H1 (cell line): Measurements from ENCODE around the gene HDLBP.

ENCODE experiments used
- ASH2L ChIP-seq: fragments of 200-600, 300-600 bp; sonication (generic); IDR thresholded peaks from one replicate; pipeline ENCODE4 v1.7.1; 2017; ENCODE audit warnings: low read length
- CTCF ChIP-seq, 3 experiments: IDR thresholded peaks; 1 replicate in 2 of 3; 2 replicates in 1 of 3; pipeline versions ENCODE4 v1.5.1 to v1.6.1; 2011; ENCODE audit warnings: low read length in 3 of 3, mild to moderate bottlenecking in 3 of 3, inconsistent platforms in 2 of 3, low read depth in 1 of 3, moderate library complexity in 1 of 3; ENCODE audit not compliant: insufficient read depth in 1 of 3; ENCODE audit errors: control extremely low read depth in 1 of 3
- EGR1 ChIP-seq: IDR thresholded peaks from 2 replicates; pipeline ENCODE4 v1.6.1; 2011; ENCODE audit warnings: low read depth, low read length, borderline replicate concordance
- GTF2F1 ChIP-seq: IDR thresholded peaks from 2 replicates; pipeline ENCODE4 v1.6.1; 2012; ENCODE audit warnings: low read depth, low read length, improper control_type of control experiment, borderline replicate concordance
- JUN ChIP-seq: IDR thresholded peaks from 2 replicates; pipeline ENCODE4 v1.6.1; 2011; ENCODE audit warnings: low read depth, mild to moderate bottlenecking, improper control_type of control experiment, low read length
- POLR2AphosphoS5 ChIP-seq: IDR thresholded peaks from 2 replicates; pipeline ENCODE4 v1.6.1; 2011; ENCODE audit warnings: low read depth, low read length

GRCh38 chr2:241199897-241200821 is 115.3 kb downstream of the HDLBP start:
- TF ChIP-seq GTF2F1 = no peak
- no peak for TF ChIP-seq CTCF (IDR thresholded peaks at IDR 0.05; ENCODE audit: control extremely low read depth in 1 of 3, insufficient read depth in 1 of 3, low read depth in 1 of 3, low read length in 3 of 3)
- TF ChIP-seq EGR1 = no peak
- no peak for TF ChIP-seq POLR2AphosphoS5
- TF ChIP-seq ASH2L = no peak
- TF ChIP-seq JUN = no peak
